B cell (primary cell): ENCODE data around the gene KIAA1217. TPM values are rescaled to one million over a fixed set of nuclear protein-coding genes. Genes with fewer than 3 reads are reported as not detected.

ENCODE experiments used
- ATAC-seq: fragments of 200-7000 bp; cut with Tn5 transposase; one replicate; pipeline ENCODE4 v1.10.0; 2021; ENCODE audit warnings: low read depth, mild to moderate bottlenecking, moderate number of reproducible peaks, moderate library complexity
- CTCF ChIA-PET: fragments of 350-600 bp; sonication (Branson Sonifier 250); formaldehyde crosslinking; loops from one replicate; lab custom pipeline; 2021; ENCODE audit warnings: antibody characterized with exemption, inconsistent platforms; lab: Charles Lee
- POLR2A ChIA-PET: fragments of 350-600 bp; sonication (Branson Sonifier 250); formaldehyde crosslinking; loops from one replicate; lab custom pipeline; 2021; ENCODE audit warnings: antibody characterized with exemption; lab: Charles Lee
- DNase-seq: peaks from one replicate; pipeline ENCODE4 v3.0.0; 2013
- H2AFZ ChIP-seq: 2 replicates; pipeline ENCODE4 v1.6.1; 2012; ENCODE audit warnings: mild to moderate bottlenecking, low read depth, low read length; ENCODE audit not compliant: insufficient read depth, poor library complexity, severe bottlenecking
- H3K27ac ChIP-seq, 2 donors: 1 replicate in 1 of 2; 2 replicates in 1 of 2; pipeline ENCODE4 v1.5.1; 2012 to 2013; ENCODE audit warnings: low read length in 2 of 2, mild to moderate bottlenecking in 2 of 2, moderate library complexity in 1 of 2
- H3K27me3 ChIP-seq, 4 experiments: fragments of 200-600 bp in 1 of 4; sonication (generic) in 1 of 4; replicated peaks in 1 of 4; 1 replicate in 2 of 4; 2 replicates in 2 of 4; pipeline versions ENCODE4 v1.6.1 to v1.7.0; 2013 to 2016; ENCODE audit warnings: low read length in 3 of 4, mild to moderate bottlenecking in 2 of 4, mixed read lengths in 1 of 4, moderate library complexity in 1 of 4; ENCODE audit not compliant: insufficient read depth in 4 of 4, control insufficient read depth in 3 of 4; ENCODE audit errors: control extremely low read depth in 1 of 4
- H3K36me3 ChIP-seq, 2 experiments: replicated peaks in 1 of 2; 1 replicate in 1 of 2; 2 replicates in 1 of 2; pipeline versions ENCODE4 v1.6.1 to v1.7.1; 2013; ENCODE audit warnings: low read length in 1 of 2; ENCODE audit not compliant: insufficient read depth in 2 of 2, control insufficient read depth in 1 of 2; ENCODE audit errors: control extremely low read depth in 1 of 2, extremely low read depth in 1 of 2
- H3K4me1 ChIP-seq, 2 donors: fragments of 200-600 bp in 1 of 2; sonication (generic) in 1 of 2; 1 replicate in 1 of 2; 2 replicates in 1 of 2; pipeline versions ENCODE4 v1.5.1 to v1.6.1; 2013 to 2017; ENCODE audit warnings: low read length in 2 of 2; ENCODE audit not compliant: control insufficient read depth in 2 of 2, insufficient read depth in 2 of 2
- H3K4me2 ChIP-seq: replicated peaks from 2 replicates; pipeline ENCODE3; 2012; ENCODE audit warnings: mild to moderate bottlenecking, low read depth, low read length; ENCODE audit not compliant: poor library complexity, severe bottlenecking
- H3K4me3 ChIP-seq, 5 experiments: fragments of 200-600 bp in 1 of 5; sonication (generic) in 1 of 5; 1 replicate in 3 of 5; 2 replicates in 2 of 5; pipeline versions ENCODE4 v1.5.1 to v1.7.0; 2011 to 2016; ENCODE audit warnings: low read length in 4 of 5, mild to moderate bottlenecking in 4 of 5, low read depth in 2 of 5, control low read depth in 1 of 5, moderate library complexity in 1 of 5; ENCODE audit not compliant: insufficient read depth in 1 of 5; ENCODE audit errors: control extremely low read depth in 1 of 5, extremely low read depth in 1 of 5
- H3K79me2 ChIP-seq: fragments of 200-600 bp; sonication (generic); one replicate; pipeline ENCODE4 v1.6.0; 2016; ENCODE audit warnings: low read length; ENCODE audit not compliant: control insufficient read depth, insufficient read depth
- H3K9ac ChIP-seq: fragments of 200-600 bp; sonication (generic); 2 replicates; pipeline ENCODE4 v1.6.1; 2017; ENCODE audit warnings: mild to moderate bottlenecking, low read length, moderate library complexity
- H3K9me3 ChIP-seq, 3 donors: one replicate each; pipeline versions ENCODE4 v1.6.1 to v1.7.1; 2013; ENCODE audit warnings: low read length in 2 of 3; ENCODE audit not compliant: control insufficient read depth in 2 of 3, insufficient read depth in 1 of 3; ENCODE audit errors: control extremely low read depth in 1 of 3
- H4K20me1 ChIP-seq: 2 replicates; pipeline ENCODE4 v1.6.0; 2012; ENCODE audit warnings: mild to moderate bottlenecking, low read length; ENCODE audit not compliant: insufficient read depth, control insufficient read depth, poor library complexity, severe bottlenecking
- H3K27ac Mint-ChIP-seq: one replicate; pipeline ENCODE4 v1.8.0; 2021; ENCODE audit warnings: mixed read lengths
- H3K27me3 Mint-ChIP-seq: one replicate; pipeline ENCODE4 v1.8.0; 2021; ENCODE audit warnings: mixed read lengths
- H3K4me1 Mint-ChIP-seq: one replicate; pipeline ENCODE4 v1.8.0; 2021; ENCODE audit warnings: mixed read lengths
- H3K4me3 Mint-ChIP-seq: one replicate; pipeline ENCODE4 v1.8.0; 2021; ENCODE audit warnings: mixed read lengths
- H3K9me3 Mint-ChIP-seq: one replicate; pipeline ENCODE4 v1.8.0; 2022; ENCODE audit warnings: mixed read lengths; ENCODE audit not compliant: insufficient read depth
- EZH2 ChIP-seq: IDR thresholded peaks from 2 replicates; pipeline ENCODE4 v1.6.1; 2012; ENCODE audit warnings: borderline replicate concordance, low read depth, mild to moderate bottlenecking, moderate library complexity, low read length; ENCODE audit not compliant: insufficient read depth, poor library complexity, severe bottlenecking
- WGBS: methylation state at CpG from one replicate; pipeline ENCODE4 v1.1.5; 2013; ENCODE audit warnings: missing lambda C conversion rate; ENCODE audit not compliant: insufficient coverage; 5-methylcytosine and 5-hydroxymethylcytosine counted together
- intact Hi-C: fragments of 100-400 bp; cut with micrococcal nuclease; formaldehyde crosslinking; loops from one replicate; pipeline ENCODE4 v1.10.0; 2022
- polyA plus RNA-seq: library from polyadenylated mRNA; depleted of rRNA; stranded (reverse); fragments of >200 nt; gene quantifications from 2 replicates; pipeline ENCODE4 v1.2.3, GENCODE V29; 2012
- total RNA-seq, 2 donors: library from RNA; stranded (reverse); fragments of 120-200 nt in 1 of 2; gene quantifications; 1 replicate in 1 of 2; 2 replicates in 1 of 2; pipeline versions ENCODE4 v1.2.3 to v1.2.4, GENCODE V29; 2013 to 2022
- TF ChIP-seq, protein P1 (sequence below): fragments of 200-600 bp; IDR thresholded peaks from one replicate; pipeline ENCODE4 v1.8.0; 2022; ENCODE audit warnings: antibody characterized with exemption, mild to moderate bottlenecking

The KIAA1217 gene
- total and polyA plus RNA-seq, 2 donors (not counting 1 experiment from before 2014, with no cell fraction given): 0.67 TPM; not detected in 1

GRCh38 chr10:24249829-24250415, 41.0 kb downstream of the KIAA1217 start:
- no peak for ATAC-seq
- Mint-ChIP-seq H3K27ac (no peak overlapping the region), H3K9me3 (no peaks in the 10 kb centered on the region), H3K4me3 (no peak overlapping the region), H3K4me1 (no peaks in the 10 kb centered on the region), H3K27me3 (no peaks in the 10 kb centered on the region)
- intact Hi-C loops: no loop called here
- Histone ChIP-seq H3K9me3 (no peaks in the 10 kb centered on the region), H3K4me1 (no peaks in the 10 kb centered on the region), H3K4me2 (no peak overlapping the region), H3K79me2 (no peaks in the 10 kb centered on the region), H3K4me3 (no peak overlapping the region), H3K27me3 (no peaks in the 10 kb centered on the region), H4K20me1 (no peaks in the 10 kb centered on the region), H2AFZ (no peak overlapping the region), H3K9ac (no peak overlapping the region), H3K27ac (no peak overlapping the region), H3K36me3 (no peaks in the 10 kb centered on the region)
- POLR2A ChIA-PET: no interaction called here
- TF ChIP-seq EZH2: no peak
- TF ChIP-seq, protein P1, sequence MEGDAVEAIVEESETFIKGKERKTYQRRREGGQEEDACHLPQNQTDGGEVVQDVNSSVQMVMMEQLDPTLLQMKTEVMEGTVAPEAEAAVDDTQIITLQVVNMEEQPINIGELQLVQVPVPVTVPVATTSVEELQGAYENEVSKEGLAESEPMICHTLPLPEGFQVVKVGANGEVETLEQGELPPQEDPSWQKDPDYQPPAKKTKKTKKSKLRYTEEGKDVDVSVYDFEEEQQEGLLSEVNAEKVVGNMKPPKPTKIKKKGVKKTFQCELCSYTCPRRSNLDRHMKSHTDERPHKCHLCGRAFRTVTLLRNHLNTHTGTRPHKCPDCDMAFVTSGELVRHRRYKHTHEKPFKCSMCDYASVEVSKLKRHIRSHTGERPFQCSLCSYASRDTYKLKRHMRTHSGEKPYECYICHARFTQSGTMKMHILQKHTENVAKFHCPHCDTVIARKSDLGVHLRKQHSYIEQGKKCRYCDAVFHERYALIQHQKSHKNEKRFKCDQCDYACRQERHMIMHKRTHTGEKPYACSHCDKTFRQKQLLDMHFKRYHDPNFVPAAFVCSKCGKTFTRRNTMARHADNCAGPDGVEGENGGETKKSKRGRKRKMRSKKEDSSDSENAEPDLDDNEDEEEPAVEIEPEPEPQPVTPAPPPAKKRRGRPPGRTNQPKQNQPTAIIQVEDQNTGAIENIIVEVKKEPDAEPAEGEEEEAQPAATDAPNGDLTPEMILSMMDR: no peak
- 92% methylated on average over 7 of the region's 9 CpGs for WGBS
- DNase-seq: no peak
- CTCF ChIA-PET: no interaction called here

- H3K9me3 ChIP-seq: no peaks in the 10 kb centered on the region
- POLR2A ChIA-PET: no interaction called here
- H3K79me2 ChIP-seq: no peaks in the 10 kb centered on the region
- H3K27ac Mint-ChIP-seq: no peak overlapping the region
- DNase-seq: no peak
- no peak overlapping the region for H2AFZ ChIP-seq
- H3K9ac ChIP-seq: no peak overlapping the region
- H3K4me1 ChIP-seq: no peaks in the 10 kb centered on the region
- no peak overlapping the region for H3K27ac ChIP-seq
- H3K4me1 Mint-ChIP-seq: no peaks in the 10 kb centered on the region
- no peaks in the 10 kb centered on the region for H3K27me3 ChIP-seq
- H3K4me3 Mint-ChIP-seq: no peak overlapping the region
- no peaks in the 10 kb centered on the region for H3K36me3 ChIP-seq
- H3K9me3 Mint-ChIP-seq: no peaks in the 10 kb centered on the region
- H3K27me3 Mint-ChIP-seq: no peaks in the 10 kb centered on the region
- no peaks in the 10 kb centered on the region for H4K20me1 ChIP-seq
- WGBS: no CpG with 5 or more reads among the region's 2 CpGs
- intact Hi-C loops: no loop called here
- TF ChIP-seq, protein P1: no peak
- no peak for TF ChIP-seq EZH2
- CTCF ChIA-PET: no interaction called here
- H3K4me2 ChIP-seq: no peak overlapping the region
- no peak for ATAC-seq
- no peak overlapping the region for H3K4me3 ChIP-seq
Measured at GRCh38 chr10:24251547-24251946, 42.6 kb downstream of the KIAA1217 start.
